Glomerular visceral epithelial cell (primary cell): Measurements from ENCODE around the gene CARNS1.

Experiments
- DNase-seq: peaks from one replicate; pipeline ENCODE4 v3.0.0-alpha.2; 2016; ENCODE audit errors: extremely low spot score

CARNS1 gene, protein sequence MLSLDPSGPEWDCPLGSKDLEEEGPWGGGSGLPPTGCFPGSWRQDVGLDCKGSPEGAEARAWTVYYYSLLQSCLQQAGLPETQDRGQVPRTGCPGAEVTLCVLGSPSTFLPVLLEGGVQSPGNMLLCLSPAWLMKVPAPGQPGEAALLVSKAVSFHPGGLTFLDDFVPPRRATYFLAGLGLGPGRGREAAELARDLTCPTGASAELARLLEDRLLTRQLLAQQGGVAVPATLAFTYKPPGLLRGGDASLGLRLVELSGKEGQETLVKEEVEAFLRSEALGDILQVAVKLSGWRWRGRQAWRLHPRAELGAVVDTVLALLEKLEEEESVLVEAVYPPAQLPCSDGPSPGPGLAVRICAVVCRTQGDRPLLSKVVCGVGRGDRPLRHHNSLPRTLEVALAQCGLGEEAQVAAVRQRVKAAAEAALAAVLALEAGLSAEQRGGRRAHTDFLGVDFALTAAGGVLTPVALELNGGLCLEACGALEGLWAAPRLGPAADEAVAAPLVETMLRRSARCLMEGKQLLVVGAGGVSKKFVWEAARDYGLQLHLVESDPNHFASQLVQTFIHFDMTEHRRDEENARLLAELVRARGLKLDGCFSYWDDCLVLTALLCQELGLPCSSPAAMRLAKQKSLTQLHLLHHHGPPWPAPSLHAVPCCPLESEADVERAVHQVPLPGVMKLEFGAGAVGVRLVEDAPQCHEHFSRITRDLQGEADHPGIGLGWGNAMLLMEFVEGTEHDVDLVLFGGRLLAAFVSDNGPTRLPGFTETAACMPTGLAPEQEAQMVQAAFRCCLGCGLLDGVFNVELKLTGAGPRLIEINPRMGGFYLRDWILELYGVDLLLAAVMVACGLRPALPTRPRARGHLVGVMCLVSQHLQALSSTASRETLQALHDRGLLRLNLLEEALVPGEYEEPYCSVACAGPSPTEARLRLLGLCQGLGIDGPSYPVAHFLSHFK

DNA sequence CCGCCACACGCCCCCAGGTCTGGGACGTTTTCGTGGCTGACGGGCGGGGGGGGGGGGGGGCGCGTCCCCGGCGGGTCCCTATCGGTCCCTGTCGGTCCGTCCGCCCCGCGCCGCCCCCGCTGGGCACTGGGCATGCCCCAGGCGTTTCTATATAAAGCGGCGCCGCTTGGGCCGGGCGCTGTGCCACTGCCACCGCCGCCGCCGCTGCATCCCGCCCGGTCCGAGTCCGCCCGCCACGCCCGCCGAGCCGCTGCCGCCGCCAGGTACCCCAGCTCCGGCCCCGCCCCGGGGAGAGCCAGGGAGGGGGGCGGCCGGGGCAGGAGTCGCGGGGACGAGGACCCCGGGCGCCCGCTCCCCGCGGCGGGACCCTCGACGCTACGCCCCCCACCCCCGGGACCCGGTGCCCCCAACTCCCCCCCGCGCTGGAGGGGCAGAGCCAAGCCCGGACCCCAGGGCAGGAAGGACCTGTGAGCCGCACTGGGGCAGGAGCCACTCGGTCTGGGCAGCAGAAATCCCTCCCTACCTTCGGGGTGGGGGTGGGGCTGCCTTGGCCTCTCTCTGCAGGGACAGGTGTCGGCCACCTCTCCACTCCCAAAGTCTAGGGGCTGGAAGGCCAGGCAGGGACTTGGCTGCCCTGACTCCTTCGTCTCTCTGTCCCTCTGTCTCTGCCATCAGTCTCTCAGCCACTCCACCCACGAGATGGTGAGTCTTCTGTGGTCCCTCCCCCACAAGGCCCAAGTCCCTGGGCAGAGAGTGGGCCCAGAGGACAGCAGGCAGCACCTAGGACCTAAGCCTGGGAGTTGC, at the start of gene CARNS1:
Gene CARNS1 (plus strand): TSS at position 178 of the 804 bp plus-strand sequence. CDS start 522 bp downstream, at position 700.
- DNase-seq = no peak

DNA sequence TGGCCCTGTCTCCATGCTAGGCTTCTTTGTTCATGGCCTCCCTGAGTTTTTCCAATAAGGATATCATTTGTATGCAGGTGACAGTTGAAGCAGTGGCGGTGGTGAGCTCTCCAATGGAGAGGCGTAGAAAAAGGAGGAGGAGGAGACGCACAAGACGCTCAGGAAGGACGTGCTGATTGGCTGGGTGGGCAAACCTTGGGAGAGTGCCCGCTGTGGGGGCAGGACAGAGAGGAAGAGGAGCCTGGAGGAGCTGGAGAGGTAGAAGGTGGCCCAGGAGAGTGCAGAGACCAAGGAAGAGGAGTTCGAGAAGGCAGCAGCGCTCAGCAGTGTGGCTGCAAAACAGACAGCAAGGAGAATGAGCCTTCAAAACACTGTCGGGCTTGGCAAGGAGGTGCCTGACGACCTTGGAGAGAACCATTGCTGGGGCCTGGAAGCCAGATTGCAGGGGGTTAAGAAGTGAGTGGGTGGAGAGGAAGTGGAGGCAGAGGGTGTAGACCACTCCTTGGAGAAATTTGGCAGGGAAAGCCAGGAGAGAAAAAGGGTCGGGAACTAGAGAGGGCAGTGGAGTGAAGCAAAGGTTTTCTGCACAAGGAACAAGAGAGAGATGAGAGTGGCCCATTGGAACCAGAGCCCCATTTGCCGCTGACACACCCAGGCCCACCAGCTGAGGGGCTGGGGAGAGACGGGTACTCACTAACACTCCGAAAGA, 49.6 kb upstream of the CARNS1 start:
- no peak for DNase-seq

DNA sequence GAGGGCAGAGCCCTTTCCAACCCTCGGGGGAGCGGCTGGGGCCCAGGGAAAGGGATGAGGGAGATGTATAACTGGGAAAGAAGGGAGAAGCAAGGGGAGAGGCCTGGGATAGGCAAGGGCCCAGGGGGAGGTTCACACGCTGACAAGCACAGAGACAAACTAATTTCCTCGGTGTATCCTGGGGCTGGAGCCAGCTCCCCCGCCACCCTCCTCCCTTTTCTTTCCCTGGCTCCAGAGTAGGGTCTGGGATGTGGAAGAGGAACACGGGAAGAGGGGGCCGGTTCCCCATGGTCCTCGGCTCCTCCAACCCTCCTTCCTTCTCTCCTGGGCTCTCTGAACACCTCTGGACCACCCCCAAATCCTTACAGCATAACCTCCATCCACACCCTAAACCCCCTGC, 48.9 kb upstream of the CARNS1 start:
- no peak for DNase-seq

GRCh38 chr11:67366961-67367760, 48.3 kb upstream of the CARNS1 start:
- no peak for DNase-seq

- DNase-seq = no peak
These were observed 47.7 kb upstream of the CARNS1 start for GRCh38 chr11:67367761-67368227.

- peak; percentile 74 for DNase-seq
These were observed 46.9 kb upstream of the CARNS1 start for GRCh38 chr11:67368621-67369020.

DNA sequence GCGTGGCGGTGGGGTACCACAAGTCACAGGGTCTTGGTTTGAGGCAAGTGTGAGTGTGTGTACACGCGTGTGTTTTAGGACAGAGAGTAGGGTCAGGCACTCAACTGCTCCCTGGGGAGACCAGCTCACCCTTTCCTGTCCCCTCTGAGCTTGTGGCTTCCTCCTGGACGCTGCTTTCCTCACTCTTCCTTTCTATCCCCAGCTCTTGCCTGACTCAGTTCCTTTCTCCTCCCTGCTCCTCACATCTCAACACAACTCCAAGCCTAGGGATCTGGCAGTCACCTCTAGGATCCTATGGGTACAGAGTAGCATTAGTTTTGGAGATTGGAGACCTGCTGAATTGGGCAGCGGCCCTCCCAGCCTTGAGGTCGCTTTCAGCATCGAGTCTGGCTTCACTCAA, 46.2 kb upstream of the CARNS1 start:
- no peak for DNase-seq

GRCh38 chr11:67369801-67370284, 45.6 kb upstream of the CARNS1 start:
- peak; percentile 89 for DNase-seq

- DNase-seq = peak; percentile 50
These were observed 45.0 kb upstream of the CARNS1 start for GRCh38 chr11:67370351-67371076.

GRCh38 chr11:67371189-67371910, 44.1 kb upstream of the CARNS1 start:
- peak; percentile 77 for DNase-seq

GRCh38 chr11:67371911-67372320, 43.6 kb upstream of the CARNS1 start:
- DNase-seq = no peak

- peak; percentile 56 for DNase-seq
These were observed 43.0 kb upstream of the CARNS1 start for GRCh38 chr11:67372321-67372992.

GRCh38 chr11:67372993-67373647, 42.4 kb upstream of the CARNS1 start, which contains the start of gene CLCF1:
TSS of gene CLCF1 (minus strand) at chr11:67373598. CDS start at chr11:67373539, 59 bp downstream.
- peak; percentile 42 for DNase-seq

DNA sequence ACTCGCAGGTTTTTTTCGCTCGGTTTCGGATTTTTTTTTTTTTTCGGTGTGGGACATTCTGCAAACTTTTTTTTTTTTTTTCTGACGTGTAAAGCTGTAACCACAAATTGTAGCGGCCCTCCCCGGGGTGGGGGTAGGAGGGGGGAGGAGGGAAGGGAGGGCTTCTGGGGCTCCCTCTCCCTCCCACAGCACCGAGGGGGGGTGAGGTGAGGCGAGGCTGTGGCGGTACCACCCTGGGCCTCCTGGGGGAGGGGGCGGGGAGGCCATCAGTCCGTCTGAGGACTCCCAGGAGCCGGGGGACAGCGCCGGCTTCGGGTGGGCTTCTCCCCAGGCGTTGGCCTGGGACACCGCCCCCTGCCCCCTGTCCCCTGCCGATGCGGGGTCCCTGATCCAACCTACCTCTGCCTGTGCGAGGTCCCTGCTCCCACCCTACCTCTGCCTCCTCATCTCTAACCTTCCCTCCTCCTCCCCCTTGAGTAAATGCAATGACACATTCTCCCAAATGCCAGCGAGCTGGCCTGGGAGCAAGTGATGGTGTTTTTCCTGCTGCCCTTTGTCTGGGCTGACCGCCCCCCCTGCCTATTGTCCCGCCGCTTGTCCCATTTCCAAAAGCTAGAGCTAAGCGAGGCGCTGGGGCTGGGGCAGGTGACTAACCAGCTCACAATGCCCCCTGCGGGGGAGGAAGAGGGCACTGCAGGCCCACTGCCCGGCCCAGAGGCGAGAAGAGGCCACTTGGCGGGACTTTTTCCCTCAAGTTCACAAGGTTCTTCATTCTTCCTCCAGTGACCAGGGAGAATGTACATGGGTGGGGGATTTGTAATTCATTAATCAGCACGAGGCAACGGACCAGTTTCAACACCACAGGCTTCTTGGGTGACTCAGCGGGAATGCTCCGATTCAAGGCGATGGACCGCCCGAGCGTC, 41.6 kb upstream of the CARNS1 start:
- DNase-seq = peak; percentile 99

GRCh38 chr11:67374571-67375281, 40.8 kb upstream of the CARNS1 start:
- DNase-seq = peak; percentile 86
